AG09319 (cell line): Measurements from ENCODE around the gene GRIFIN.

Experiments used
- DNase-seq: peaks from one replicate; pipeline ENCODE4 v3.0.0-alpha.2; 2010; ENCODE audit warnings: low read depth; ENCODE audit errors: extremely low read depth
- CTCF ChIP-seq: IDR thresholded peaks from 2 replicates; pipeline ENCODE4 v1.5.1; 2011; ENCODE audit warnings: low read depth, mild to moderate bottlenecking, inconsistent platforms, low read length, moderate library complexity

The GRIFIN gene

GRCh38 chr7:2443491-2443890, 32.7 kb downstream of the GRIFIN start:
- no peak for TF ChIP-seq CTCF
- DNase-seq: no peak

DNA sequence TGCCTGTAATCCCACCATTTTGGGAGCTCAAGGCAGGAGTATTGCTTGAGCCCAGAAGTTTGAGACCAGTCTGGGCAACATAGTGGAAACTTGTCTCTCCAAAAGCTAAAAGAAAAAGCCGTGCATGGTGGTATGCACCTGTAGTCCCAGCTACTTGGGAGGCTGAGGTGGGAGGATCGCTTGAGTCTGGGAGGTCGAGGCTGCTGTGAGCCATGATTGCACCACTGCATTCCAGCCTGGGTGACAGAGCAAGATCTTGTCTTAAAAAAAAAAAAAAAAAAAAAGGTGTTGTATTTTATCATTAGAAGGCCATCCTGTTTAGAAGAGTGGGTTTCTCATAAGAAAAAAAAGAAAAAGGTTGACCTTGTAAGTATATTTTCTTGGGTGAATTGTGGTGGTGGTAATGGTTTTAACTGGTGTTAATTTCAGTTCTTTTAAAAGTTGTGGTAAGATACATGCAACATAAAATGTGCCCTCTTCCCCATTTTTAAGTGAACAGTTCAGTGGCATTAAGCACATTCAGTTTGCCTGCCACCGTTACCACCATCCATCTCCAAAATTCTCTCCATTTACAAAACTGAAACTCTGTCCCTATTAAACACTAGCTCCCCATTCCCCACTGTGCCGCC, 34.7 kb downstream of the GRIFIN start:
- no peak for DNase-seq
- TF ChIP-seq CTCF: no peak

DNA sequence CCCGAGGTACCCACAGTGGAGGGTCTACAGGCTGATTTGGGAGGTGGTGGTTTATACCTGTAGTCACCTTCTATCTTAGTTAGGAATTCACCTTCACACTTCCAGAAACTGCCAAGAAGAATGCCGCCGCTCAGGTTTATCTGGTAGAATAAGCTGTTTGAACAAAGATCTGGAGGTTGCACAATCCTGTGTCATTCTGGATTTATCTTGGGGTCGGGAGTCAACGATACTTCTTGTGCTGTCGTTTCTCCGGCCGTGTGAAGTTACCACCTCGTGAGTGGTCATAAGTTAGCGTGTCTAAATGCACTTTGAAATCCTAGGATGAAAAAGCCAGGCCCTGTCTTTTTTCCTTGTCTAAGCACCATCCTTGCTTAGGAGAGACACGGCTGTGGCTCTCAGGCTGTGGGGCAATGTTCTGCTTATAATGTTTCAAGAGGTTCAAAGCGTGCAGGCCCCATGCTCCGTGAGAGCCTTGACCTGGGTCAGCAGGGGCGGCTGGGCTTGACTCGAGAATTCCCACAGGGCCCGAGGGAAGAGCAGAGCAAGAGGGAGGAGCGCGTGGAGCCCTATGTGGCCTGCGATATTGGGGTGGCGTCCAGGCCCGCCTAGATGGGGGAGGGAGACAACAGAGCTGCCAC, 35.5 kb downstream of the GRIFIN start:
- no peak for DNase-seq
- no peak for TF ChIP-seq CTCF

GRCh38 chr7:2438775-2439174, 37.4 kb downstream of the GRIFIN start:
- TF ChIP-seq CTCF: no peak
- no peak for DNase-seq

- DNase-seq: no peak
- TF ChIP-seq CTCF: no peak
These were observed 38.0 kb downstream of the GRIFIN start for GRCh38 chr7:2438186-2438585.

- DNase-seq: no peak
- TF ChIP-seq CTCF: no peak
These were observed 38.6 kb downstream of the GRIFIN start for GRCh38 chr7:2437537-2438148.

DNA sequence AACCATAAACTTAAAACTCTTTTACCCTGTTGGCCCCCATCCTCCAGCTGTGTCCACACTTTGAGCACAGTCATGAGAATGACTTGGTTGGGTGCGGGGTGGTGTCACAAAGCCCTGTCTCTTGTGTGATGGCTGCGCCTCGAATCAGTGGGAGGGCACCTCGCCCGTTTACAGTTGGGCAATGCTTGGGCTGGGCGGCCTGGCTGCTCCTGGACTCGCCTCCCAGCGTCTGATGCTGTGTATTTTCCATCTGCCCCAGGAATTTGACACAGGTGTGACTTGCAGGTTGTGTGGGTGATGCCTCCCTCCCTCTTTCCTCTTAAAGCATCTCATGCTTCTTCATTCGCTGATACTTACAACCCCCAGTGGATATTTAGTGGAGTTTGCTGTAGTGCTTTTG, 39.1 kb downstream of the GRIFIN start:
- no peak for TF ChIP-seq CTCF
- no peak for DNase-seq
